KBM-7 (cell line): ENCODE results near the gene ERFE.

Source experiments
- DNase-seq: peaks from one replicate; pipeline ENCODE4 v3.0.0-alpha.2; 2015
- in situ Hi-C: fragments of 300-500 bp; cut with MboI; formaldehyde crosslinking; loops from 2 replicates; pipeline ENCODE4 v1.14.3; 2020; ENCODE audit warnings: low sequenced_read_pairs, low pct_unique_long_range_greater_than_20kb, mixed read lengths

ERFE gene

DNA sequence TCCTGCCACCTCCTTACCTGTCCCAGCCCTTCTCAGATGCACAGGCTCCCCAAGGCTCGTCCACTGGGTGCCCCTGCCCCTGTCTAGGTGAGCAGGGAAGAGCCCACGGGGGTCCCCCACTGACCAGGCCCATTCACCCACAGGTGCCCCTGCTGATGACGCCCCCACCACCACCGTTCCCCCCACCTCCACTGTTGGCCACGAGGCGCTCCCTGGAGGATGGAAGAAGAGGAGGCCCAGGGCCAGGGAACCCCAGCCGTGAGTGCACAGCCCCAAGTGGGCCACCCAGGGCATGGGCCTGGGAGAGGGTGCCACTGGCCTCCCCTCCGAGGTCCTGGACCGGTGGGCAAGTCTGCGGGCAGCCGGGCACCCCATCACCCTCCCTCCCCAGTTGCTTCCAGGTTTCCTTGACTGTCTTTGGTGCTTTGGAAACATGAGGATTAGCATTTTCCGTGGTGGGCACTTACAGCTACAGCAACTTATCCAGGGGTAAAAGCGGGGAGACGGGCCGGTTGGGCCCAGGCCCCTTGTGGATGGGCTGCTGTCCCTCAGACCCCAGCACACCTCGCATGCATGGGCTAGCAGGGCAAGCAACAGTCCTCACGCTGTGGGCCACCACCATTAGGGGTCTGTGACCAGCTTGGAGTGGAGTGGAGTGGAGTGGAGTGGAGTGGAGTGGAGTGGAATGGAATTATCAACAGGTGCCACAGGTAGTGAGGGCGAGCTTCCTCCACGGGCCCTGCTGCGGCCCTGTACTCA is 33.5 kb upstream of the ERFE start:
- in situ Hi-C loops, result no loop called here
- DNase-seq, result no peak

DNA sequence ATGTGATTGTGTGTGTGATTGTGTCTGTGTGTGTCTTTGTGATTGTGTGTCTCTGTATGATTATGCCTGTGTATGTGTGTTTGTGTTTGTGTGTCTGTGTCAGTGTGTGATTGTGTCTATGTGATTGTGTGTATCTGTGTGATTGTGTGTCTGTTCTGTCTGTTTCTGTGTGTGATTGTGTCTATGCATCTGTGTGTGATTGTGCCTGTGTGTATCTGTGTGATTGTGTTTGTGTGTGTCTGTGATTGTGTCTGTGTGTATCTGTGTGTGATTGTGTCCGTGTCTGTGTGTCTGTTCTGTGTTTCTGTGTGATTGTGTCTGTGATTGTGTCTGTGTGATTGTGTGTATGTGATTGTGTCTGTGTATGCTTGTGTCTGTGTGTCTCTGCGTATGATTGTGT is 32.4 kb upstream of the ERFE start:
- DNase-seq, result no peak
- in situ Hi-C loops, result no loop called here

DNA sequence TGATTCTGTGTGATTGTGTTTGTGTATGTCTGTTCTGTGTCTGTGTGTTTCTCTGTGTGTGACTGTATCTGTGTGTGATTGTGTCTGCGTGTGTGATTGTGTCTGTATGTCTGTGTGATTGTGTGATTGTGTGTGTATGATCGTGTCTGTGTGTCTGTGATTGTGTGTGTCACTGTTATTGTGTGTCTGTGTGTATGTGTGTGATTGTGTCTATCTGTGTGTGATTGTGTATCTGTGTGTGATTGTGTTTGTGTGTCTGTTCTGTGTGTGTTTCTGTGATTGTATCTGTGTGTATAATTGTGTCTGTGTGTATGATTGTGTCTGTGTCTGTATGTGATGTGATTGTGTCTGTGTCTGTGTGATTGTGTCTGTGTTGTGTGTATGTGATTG is 32.0 kb upstream of the ERFE start:
- no peak for DNase-seq
- in situ Hi-C loops, result no loop called here

DNA sequence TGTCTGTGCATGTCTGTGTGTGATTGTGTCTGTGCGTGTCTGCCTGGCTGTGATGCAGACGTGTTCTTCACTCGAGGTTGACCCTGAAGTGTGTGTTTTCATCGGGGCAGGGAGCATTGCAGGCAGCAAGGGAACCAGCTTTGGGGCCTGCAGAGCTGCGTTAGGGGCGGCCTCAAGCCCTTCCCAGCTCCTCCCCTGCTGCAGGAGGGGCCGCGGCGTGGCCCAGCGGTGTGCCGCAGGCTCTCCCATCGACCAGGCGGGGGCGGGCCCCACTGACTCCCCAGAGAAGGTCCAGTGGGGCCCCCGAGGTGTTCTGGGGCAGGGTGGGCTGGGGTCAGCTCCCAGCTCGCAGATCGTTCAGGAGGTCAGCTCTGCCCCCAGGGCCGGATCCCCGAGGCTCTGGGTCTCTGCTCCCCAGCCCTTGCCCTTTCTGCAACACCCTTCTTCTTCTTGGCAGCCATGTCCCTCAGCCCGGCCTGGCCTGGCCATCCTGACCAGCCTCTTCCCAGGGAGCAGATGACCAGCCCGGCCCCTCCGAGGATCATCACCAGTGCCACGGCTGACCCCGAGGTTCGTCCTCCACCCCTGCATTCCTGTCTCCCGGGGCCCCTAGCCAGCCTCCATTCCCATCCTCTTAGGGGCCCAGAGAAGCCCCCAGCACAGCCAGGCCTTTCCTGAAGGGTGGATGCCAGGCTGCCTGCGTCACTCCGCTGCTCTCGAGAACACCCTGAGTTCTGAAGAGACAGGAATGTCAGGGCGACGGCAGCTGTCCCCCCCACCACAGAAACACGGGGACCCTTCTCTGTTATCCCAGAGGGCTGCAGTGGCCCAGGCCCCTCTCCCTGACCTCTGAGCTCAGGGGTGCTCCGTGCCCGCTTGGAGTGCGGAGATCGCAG is 31.4 kb upstream of the ERFE start:
- in situ Hi-C loops, result no loop called here

DNA sequence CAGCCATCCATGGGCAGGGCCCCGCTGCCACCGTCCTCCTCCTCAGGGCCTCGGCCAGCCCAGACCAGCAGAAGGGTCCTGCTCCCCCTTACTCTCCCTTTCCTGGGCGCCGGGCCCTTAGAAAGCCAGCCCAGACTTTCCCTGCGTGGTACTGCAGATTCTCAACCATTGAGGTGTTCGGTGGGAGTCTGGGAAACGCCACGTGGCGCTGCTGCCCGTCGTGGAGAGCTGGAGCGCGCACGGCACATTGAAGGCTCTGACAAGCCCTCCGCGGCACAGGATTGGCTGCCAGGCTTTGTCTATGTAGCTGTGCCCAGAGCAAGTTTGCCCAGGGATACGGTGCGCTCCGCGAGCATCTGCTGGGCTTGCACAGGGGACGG is 30.7 kb upstream of the ERFE start:
- in situ Hi-C loops, result no loop called here
- no peak for DNase-seq

More for the DNA sequence above, 31.4 kb upstream of the ERFE start:
- no peak for DNase-seq

DNA sequence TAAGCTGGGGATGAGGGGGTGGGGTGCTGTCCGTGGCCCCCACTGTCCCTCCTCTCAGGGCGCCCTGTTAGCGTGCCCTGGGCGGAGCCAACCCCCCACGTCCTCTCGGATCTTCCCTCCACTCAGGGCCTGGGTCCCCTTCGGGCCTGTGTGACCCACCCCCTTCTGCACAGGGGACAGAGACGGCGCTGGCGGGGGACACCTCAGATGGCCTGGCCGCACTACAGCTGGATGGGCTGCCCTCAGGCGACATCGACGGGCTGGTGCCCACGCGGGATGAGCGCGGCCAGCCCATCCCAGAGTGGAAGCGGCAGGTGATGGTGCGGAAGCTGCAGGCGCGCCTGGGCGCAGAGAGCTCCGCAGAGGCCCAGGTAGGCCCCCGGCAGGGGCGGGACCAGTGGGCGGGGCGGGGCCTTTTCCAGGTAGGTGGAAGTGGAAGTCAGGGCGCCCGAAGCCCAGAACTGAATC is 30.2 kb upstream of the ERFE start:
- in situ Hi-C loops, result no loop called here
- DNase-seq, result no peak

DNA sequence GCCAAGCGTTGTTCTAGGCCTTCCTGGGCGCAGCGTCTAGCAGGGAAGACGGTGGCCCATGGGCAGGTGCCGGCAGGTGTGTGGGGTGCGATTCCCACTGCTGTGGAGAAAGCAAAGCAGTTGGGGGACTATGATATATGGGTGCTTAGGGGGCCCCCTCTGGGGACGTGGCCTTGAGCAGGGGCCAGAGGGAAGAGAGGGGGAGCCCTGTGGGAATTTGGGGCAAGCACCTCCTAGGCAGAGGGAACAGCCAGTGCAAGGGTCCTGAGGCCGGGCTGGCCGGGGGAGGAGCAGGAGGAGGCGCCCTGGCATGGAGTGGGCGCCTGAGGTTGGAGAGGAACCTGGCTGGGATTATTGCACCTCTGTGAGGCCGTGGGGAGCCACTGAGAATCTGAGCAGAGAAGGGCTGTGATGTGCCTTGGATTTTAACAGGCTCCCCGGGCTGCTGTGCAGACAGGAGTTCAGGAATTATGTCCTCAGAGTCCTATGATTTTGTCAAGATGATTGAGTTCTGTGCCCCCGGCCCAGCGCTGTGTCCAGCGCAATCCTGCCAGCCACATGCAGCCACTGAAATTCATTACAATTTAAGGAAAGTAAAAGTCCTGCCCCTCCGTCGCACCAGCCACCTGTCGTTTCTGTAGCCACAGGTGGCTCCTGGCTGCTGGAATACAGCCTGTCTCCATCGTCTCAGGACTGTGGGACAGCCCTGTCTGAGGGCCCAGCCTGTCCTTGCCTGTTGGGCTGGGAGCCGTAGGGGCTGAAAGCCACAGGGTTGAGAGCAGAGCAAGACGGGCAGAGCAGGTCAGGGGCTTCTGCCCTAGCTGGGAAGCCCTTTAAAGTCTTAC is 29.4 kb upstream of the ERFE start:
- in situ Hi-C loops, result no loop called here
- DNase-seq, result no peak

DNA sequence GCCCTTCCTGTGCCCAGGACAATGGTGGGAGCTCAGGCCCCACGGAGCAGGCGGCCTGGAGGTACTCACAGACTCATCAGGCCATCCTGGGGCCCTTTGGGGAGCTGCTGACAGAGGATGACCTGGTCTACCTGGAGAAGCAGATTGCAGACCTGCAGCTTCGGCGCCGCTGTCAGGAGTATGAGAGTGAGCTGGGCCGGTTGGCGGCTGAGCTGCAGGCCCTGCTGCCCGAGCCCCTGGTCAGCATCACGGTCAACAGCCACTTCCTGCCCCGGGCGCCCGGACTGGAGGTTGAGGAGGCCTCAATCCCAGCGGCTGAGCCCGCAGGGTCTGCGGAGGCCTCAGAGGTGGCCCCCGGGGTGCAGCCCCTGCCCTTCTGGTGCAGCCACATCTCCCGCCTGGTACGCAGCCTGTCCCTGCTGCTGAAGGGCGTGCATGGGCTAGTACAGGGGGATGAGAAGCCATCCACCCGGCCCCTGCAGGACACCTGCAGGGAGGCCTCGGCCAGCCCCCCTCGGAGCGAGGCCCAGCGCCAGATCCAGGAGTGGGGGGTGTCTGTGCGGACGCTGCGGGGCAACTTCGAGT is 28.6 kb upstream of the ERFE start:
- in situ Hi-C loops, result no loop called here
- no peak for DNase-seq

DNA sequence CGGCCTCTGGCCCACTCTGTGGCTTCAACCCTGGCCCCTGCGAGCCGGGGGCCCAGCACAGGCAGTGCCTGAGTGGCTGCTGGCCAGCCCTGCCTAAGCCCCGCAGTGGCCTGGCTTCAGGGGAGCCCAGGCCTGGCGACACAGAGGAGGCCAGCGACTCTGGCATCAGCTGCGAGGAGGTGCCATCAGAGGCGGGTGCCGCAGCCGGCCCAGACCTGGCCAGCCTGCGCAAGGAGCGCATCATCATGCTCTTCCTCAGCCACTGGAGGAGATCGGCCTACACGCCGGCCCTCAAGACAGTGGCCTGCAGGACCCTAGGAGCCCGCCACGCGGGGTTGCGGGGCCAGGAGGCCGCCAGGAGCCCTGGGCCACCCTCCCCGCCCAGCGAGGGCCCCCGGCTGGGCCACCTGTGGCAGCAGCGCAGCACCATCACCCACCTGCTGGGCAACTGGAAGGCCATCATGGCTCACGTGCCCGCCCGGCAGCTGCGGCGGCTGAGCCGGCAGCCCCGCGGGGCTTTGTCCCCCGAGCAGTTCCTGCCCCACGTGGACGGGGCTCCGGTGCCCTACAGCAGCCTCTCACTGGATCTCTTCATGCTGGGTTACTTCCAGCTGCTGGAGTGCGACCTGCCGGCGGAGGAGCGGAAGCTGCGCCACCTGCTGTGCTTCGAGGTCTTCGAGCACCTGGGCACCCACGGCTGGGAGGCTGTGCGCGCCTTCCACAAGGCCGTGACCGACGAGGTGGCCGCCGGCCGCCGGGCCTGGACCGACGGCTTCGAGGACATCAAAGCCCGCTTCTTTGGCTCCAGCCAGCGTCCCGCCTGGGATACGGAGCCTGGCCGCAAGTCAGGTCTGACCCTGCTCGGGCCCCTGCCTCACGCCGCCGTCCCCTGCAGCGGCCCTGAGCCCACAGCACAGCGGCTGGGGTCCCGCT is 27.8 kb upstream of the ERFE start:
- no peak for DNase-seq
- in situ Hi-C loops, result no loop called here

DNA sequence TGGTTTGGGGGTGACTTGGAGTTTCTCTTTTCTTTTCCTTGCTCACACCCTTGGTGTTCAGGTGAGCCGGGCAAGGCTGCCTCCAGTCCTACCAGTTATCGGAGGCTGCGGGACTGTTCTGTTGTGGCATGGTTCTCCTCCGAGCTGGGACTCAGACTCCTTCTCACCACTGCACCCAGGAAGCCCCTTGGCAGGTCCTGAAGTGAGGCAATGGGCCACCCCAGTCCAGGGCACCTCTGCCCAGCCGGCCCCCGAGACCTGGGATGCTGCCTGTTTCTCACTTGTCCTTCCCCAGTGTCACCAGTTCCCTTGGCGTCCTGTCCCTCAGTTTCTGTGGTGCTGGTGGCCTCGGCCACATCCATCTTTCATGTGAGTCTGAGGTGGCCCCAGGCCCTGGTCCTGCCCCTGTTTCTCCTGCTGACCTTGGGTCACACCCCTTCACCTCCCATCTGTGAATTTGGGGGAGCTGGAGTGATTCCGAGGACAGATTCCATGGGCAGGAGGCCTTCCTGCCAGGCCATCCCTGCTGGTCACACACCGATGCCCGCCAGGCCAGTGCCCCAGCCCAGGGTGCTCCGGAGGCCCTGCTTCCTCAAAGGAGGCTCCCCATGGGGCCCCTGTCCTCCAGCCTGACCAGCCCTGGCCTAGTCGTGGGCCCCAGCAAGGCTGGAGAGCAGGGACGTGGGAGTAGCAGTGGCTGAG is 26.9 kb upstream of the ERFE start:
- DNase-seq, result no peak

DNA sequence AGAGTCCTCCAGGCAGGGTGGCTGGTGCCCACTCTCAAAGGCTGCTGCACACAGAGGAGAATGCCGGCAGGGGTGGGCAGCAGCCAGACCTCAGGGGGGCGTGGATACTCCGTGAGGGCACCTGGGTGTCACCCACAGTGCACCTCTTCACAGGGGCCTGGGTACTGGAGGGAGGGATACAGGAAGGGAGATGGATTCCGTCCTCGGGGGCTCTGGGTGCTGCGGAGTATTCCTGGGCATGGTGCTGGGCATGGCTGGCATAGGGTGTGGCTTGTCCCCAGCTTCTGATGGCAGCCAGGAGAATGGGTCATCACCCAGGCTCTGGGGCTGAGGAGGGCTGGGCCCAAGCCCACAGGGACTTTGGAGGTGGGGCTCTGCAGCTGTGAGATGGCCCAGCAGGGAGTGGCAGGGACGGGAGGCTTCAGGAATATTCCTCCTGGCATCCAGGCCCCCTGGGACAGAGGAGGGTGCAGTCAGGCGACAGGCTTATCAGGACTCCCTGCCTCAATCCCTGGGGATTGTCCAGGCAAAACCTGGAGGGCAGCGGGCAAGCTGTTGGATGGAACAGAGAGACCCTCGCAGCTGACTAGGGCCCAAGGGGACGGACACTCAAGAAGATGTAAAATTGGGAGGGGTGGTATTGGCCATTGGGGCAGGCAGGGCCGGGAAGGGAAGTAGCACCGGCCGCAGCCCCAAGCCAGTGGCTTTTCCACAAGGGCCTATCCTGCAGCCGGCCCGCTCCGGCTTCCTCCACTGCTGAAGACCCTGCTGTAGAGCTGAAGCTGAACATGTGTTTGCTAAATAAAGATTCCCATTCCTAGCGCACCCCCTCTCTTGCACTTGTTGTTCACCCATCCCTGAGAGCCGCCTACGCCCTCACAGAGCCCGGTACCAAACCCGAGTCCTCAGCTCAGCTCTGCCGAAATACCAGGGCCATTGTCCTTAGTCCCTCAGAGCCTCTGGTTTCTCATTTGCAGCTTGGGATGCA is 26.0 kb upstream of the ERFE start:
- in situ Hi-C loops, result no loop called here

More for the DNA sequence above, 26.9 kb upstream of the ERFE start:
- in situ Hi-C loops, result no loop called here

DNA sequence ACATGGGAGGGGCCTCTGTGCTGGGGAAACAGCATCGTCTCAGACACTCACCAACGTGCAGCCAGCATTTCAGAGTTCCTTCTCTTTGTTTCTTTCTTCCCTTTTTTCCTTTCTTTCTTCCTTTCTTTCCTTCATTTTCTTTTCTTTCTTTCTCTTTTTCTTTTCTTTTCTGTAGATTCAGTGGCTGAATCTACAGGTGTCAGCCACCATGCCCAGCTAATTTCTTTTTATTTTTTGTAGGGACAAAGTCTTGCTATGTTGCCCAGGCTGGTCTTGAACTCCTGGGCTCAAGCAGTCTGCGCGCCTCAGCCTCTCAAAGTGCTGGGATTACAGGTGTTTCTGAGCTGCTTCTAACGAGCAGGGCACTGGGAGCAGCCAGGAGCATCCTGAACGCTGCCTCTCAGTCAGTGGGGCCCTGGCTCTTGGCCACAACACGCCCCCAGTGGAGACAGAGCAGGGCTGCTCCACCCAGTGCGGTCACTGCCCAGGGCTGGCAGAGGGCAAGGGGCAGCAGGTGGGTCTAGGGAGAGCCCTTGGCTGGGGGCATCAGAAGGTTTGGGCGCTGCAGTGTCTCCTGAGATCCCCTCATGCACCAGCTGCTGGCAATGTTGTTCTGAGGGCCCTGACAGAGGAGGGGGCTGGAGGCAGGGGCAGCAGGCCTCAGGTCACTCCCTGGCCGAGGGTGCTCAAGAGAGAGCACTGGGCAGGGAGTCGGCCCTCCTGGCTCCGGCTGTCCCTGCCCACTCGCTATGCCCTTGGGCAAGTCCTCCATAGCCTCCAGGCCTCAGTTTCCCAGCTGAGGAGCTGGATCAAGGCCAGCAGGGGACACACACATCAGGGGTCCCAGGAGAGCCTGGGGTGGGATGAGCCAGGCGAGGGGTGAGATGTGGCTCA is 25.0 kb upstream of the ERFE start:
- in situ Hi-C loops, result no loop called here
- no peak for DNase-seq

More for the DNA sequence above, 26.0 kb upstream of the ERFE start:
- DNase-seq, result no peak

DNA sequence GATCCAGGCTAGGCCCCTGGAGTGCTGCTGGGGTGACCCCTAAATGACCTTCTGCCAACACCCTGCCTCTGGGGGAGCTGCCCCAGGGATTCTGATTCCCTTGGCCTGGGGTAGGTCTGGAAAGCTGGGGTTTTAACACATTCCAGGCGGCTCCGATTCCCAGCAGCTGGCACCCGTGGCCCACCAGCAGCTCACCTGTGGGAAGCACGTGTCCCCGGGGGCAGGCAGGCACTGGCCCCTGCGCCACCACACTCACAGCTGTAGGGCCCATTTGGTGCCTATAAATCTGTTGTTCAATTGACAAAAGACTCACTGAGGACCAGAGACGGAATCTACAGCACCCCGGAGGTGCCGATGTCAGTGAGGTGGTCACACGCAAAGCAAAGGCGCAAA is 24.4 kb upstream of the ERFE start:
- no peak for DNase-seq
- in situ Hi-C loops, result no loop called here

DNA sequence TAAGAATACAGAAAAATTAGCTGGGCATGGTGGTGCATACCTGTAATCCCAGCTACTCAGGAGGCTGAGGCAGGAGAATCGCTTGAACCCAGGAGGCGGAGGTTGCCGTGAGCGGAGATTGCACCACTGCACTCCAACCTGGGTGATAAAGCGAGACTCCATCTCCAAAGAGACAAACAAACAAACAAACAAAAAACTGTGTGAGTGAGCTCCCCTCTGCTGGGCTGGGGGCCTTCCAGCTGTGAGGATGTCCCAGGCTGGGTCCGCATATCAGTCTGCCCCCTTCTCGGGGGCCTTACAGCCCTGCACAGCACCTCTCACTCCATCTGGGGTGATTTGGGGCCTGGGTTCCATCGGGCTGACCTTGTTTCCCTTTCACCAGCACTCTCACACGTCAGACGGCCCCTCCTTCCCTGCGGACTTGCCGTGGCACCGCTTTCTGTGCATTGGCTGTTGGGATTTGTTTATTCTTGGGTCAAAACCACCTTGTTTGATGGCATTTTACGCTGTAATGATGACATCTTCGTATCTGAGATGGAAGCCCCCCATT is 23.1 kb upstream of the ERFE start:
- no peak for DNase-seq
- in situ Hi-C loops, result no loop called here

DNA sequence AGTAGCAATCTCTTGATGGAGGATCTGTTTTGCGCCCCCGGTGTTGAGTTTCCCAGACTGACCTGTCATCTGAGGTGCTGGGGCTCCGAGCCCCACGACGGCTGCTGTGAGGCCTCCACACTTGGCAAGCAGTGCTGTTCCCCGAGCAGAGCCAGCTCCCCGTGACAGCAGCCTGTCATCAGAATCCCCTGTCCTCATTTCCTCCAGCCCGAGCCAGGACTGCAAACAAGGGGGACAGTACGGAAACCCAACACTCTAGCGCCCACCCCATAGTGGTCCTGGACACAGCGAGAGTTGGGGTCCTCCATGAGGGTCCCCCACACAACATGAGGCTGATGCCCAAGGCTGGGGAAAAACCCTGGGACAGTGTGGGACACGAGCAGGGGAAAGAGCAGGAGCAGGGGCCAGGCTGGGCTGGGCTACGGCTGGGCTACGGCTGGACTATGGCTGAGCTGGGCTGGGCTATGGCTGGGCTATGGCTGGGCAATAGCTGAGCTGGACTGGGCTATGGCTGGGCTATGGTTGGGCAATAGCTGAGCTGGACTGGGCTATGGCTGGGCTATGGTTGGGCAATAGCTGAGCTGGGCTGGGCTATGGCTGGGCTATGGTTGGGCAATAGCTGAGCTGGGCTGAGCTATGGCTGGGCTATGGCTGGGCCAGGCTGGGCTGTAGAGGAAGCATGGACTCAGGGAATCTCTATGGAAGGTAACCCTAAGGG is 21.8 kb upstream of the ERFE start:
- DNase-seq, result no peak
- in situ Hi-C loops, result no loop called here
